ENCODE results near the gene HS3ST2.
"Not testable (repeated sequence)": the region's sequence is repeated elsewhere in the genome, so short reads cannot be mapped to it uniquely, and the experiment has no call there.

Gene HS3ST2

DNA sequence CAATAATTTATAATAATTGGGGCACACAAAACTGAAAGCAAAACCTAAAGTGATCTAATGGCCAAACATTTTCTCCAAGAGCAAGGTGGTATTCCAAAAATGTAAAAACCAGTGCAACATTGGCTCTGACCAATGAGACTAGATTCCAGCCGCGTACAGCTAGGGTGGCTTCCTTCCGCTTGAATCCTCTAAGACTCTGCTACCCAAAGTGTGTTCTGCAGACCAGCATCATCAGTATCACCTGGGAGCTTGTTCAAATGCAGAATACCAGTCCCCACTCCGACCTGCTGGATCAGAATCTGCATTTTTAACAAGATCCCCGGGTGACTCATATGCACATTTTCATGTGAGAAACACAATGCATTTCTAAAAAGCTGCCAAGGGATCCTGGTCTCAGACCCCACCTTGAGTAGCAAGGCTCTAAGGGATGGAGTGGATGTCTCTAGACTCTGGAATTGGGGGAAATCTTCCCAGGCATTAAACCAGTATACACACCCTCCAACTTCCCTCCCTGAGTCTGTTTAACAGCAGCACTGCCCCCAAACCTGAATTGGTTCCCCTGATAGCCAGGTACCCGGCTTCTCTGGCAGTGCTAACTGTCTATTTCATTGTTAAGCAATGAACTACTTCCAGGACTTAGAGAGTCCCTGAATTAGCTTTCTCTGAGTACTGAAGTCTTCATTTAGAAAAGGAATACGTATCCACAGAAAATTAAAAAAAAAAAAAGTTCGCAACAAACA, 118.2 kb downstream of the HS3ST2 start:
- DNase-seq (ENCODE audit: low spot score) = no peak

DNA sequence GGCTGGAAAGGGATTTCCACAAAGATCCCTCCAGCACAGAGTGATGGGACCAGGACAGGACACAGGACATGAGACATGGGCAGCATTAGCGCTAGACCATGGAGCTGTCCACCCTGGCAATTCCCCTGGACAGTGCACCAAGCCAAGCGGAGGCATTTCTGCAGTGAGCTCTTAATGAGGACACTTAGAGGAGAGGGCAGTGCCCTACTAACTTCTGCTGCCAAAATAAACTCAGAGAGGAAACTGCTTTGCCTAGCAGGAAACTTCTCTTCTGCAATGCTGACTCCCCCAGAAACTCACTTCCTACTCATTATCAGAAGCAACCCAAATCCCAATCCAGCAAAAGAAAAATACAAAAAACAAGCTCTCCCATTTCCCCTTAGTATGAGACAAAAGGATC, 119.2 kb downstream of the HS3ST2 start:
- DNase-seq (ENCODE audit: low spot score) = no peak

DNA sequence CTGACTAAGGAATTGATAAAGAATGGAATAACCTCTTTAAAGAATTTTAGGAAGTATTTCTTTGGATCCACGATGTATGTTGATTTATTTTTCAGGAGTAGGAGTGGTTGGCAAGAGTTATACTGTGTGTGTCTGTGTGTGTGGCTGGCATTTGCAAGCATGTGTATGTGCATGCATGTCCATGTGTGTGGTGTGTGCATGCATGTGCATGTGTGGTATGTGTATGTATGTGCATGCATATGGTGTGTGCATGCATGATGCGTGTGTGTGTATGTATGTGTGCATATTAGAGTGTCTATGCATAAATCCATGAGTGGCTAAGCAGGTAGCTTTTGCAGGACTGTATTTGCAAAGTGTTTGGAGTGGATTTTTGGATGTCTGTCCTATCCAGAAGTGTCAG, 120.8 kb downstream of the HS3ST2 start:
- DNase-seq (ENCODE audit: low spot score) = no peak

DNA sequence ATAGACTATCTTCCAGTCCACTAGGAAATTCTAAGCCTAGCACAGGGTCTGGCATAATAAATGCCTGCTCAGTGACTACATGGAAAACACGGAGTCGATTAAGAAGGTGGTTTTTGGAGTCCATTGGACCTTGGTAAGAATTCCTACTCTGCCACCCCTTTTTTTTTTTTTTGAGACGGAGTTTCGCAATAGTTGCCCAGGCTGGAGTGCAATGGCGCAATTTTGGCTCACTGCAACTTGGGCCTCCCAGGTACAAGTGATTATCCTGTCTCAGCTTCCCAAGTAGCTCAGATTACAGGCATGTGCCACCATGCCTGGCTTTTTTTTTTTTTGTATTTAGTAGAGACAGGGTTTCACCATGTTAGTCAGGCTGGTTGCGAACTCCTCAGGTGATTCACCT, 123.2 kb downstream of the HS3ST2 start:
- no peak for DNase-seq (ENCODE audit: low spot score)

DNA sequence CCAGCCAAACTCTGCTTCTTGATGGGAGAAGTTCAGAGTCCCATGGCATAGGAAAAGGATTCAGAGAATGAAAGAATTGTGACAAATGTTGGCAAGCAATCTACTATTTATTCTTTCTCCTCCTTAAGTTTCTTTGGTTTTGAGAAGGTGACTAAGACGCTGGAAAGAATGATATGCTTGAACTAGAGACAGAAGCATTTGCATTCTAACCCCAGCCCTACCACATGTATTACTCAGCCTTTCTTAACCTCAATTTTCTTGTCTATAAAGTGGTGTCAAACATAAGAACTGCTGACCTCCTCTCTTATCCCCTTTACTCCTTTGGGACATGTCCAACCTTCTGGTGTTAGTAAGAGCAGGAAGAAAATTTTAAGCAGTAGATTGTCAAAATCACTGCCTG, 124.7 kb downstream of the HS3ST2 start:
- no peak for DNase-seq (ENCODE audit: low spot score)

DNA sequence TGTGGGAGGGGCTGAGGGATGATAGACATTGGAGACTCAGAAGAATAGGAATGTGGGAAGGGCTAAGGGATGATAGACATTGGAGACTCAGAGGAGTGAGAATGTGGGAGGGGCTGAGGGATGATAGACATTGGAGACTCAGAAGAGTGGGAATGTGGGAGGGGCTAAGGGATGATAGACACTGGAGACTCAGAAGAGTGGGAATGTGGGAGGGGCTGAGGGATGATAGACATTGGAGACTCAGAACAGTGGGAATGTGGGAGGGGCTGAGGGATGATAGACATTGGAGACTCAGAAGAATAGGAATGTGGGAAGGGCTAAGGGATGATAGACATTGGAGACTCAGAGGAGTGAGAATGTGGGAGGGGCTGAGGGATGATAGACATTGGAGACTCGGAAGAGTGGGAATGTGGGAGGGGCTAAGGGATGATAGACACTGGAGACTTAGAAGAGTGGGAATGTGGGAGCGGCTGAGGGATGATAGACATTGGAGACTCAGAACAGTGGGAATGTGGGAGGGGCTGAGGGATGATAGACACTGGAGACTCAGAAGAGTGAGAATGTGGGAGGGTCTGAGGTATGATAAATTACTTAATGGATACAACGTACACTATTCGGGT, 125.9 kb downstream of the HS3ST2 start:
- DNase-seq (ENCODE audit: low spot score) = not testable (repeated sequence)

DNA sequence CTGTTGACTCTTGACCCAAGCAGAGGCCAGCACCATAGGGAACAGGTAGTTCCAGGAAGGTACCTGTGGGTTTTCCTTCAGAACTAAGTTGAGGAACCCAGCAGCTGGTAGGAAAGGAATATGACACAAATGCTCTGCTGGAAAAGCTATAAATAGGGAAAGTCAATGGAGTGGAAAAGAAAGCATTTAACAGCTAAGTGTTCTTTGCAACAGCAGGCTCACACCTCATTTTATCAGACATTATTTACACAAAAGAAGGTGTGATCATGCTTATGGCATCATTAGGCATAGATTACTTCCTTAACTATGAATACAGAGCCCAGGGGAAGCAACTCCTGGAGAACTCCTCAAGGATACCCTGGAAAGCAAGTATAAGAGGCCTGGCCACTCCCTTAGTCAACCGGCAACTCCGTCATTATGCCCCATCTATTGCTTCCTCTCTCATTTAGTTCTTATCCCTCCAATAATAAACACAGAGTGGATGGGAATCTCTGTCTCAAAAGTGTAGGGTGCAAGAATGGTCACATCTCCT, 128.1 kb downstream of the HS3ST2 start:
- DNase-seq (ENCODE audit: low spot score) = no peak

DNA sequence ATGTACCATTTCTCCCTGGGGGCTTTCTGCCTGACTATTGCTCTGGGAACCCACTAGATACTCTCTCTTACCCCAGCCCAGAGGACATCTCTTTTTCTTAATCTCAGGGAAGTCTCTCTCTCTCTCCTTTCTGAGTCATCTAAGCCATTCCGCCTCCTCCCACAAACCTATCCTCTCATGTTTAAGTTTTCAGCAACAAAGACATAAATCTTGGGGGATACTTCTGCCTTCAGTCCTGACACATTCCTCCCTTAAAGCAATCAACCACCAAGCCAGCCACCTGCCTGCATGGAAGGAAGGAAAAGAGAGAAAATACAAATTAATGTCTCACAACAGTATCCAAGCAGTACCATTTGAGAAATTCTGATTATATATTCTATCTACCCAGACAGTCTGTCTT, 128.8 kb downstream of the HS3ST2 start:
- DNase-seq (ENCODE audit: low spot score) = no peak

DNA sequence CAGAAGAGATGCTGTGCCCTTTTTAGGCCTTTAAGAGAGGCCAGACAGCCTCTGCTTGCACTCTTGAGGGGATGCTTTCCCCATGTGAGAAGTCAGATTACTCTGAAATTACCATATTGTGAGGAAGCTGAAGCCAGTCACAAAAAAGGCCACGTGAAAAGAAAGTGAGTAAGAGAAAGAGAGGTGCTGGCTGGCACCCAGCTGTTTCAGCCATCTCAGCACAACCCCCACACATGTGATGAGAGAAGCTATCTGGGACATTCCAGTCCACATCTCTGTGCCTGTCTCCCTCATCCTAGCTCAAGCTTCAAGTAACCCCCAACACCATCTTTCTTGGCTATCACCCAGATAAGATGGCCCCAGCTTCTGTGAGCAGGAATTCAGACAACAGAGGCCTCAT, 131.4 kb downstream of the HS3ST2 start:
- no peak for DNase-seq (ENCODE audit: low spot score)

DNA sequence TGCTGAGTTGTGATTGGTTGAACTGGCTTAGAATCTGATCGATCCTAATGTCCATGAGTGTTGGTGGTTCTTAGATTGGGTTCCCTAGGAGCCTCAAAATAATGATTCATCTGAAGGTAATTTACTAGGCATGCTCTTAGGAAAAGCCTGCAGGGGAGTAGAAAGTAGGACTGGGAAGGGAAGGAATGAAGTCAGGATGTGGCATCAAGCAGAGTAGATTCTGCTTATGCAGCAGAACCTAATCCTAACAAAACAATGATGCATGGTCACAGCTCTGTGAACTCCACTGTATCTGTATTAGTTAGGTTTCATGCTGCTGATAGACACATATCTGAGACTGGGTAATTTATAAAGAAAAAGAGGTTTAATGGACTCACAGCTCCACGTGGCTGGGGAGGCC, 132.5 kb downstream of the HS3ST2 start:
- no peak for DNase-seq (ENCODE audit: low spot score)

DNA sequence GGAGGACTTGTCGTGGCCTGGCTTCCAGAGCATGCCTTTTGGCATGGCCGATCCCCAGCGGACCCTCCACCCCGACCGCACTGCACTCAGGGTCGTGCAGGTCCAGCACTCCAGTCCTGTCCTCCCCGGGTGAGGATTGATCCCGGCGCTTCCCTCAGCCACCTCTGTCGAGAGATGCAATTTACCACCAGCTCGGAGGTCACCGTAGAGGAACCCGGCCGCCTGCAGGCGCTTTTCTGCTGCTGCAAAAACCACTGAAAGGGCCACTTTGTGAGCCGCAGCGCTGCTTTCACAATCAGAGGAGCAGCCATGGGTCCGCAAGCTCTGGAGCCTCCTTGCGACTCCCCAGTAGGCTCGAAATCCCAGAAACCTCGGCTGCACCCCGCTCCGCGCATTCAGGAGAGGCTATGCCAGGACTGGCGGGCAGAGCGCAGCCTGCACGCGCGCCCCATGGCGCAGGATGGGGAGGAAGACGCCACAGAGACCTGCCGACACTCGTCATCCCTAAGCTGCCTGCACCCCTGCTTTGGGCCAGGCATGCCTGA, 134.2 kb downstream of the HS3ST2 start:
- no peak for DNase-seq (ENCODE audit: low spot score)

DNA sequence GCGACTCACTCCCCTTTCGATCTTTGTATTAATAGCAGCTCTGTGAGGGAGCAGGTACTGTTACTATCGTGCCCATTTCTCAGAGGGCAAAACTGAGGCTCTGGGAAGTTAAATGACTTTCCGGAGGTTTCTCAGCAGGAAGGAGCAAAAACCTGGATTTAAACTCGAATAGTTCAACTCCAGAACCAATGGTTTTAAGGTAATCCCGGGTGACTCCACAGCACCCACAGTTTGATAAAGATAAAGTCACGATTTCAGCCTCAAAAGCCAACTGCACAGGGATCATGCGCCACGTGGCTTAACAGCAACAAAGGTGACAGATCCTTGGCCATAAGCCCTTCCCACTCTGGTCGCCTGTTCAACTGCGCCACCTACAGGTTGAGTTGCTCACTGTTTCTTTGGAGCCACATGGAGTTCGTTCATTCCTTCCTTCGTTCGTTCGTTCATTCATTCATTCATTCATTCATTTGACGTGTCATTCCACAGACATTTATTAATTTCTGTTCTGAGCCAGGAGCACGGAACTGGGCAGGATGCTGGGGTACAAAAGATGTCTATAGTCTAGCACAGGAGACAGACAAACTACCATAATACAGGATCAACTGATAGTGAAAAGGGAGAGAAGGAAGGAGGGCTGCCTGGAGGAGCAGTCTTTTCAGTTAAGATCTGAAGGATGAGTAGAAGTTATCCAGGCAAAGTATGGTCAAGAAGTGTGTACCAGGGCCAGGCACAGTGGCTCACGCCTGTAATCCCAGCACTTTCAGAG, 134.8 kb downstream of the HS3ST2 start:
- peak; percentile 79 for DNase-seq (ENCODE audit: low spot score)

DNA sequence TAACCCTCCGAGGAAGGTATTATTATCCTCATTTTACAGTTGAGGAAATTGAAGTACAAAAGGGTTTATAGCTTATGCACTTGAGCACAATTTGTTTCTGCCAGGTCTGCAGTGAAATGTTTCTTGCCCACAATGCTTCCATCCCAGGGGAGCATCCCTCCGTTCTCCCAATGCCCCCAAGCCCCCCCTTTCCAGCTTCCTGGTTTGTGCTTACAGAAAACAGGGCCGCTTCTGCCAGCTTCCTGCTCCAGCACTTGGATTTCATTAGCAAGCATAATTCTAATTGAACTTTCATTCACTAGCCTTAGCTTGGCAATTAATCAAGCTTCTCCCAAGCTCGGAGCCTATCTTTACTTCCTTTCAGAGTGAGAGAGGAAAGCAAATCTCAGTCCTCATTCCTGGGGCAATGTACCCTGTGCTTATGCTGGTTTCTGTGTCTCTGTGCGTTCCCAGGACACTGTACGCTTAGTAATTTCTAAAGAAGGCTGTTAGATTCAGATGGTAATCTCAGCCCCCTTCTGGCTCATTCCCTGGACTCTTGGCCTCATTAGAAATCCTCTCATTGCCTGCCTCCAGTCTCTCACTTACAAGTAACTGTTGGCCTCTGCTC, 141.6 kb downstream of the HS3ST2 start:
- DNase-seq (ENCODE audit: low spot score) = no peak

DNA sequence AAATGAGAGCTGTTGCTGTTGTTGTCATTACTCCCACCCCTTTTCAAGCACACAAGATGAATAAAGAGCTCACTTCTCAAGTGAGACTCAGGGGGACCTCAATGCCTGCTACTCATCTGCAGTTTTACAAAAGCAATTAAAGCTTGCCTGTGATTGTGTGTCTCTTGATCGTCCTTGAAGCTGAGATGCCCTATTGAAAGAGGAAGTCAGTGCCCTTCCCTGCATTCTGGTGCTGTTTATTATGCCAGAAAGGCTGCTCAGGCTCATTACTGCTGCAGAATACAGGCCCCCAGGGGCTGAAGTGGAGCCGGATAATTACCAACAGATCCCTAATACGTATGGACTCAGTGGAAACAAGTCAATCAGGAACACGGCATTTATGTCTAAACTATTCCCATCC, 147.2 kb downstream of the HS3ST2 start:
- no peak for DNase-seq (ENCODE audit: low spot score)

DNA sequence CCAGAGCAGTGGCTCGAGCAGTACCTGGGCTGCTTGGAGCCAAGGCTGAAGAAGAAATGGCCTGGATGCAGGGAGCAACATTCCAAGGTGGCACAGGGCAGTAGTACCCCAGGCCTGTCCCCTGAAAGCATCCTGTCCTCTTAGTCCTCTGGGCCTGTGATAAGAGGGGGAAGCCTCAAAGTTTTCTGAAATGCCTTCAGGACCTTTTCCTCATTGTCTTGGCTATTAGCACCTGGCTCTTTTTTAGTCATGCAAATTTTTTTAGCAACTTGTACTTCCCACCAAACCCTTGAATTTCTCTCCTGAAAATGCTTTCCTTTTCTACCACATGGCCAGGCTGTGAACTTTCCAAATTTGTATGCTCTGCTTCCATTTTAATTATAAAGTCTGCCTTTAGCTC, 148.9 kb downstream of the HS3ST2 start:
- no peak for DNase-seq (ENCODE audit: low spot score)

Measured in NAMALWA (cell line).